Central memory CD8-positive, alpha-beta T cell (primary cell): Measurements from ENCODE around the gene PHF19.

Source experiments
- ATAC-seq: fragments of 150-1000 bp; cut with Tn5 transposase; replicated peaks from 2 replicates; pipeline ENCODE4 v1.10.0; 2022; ENCODE audit warnings: mild to moderate bottlenecking, moderate FRiP score, moderate number of reproducible peaks; ENCODE audit not compliant: poor library complexity, severe bottlenecking; ENCODE audit errors: extremely low read depth
- DNase-seq, 2 donors: peaks; one replicate each; pipeline ENCODE4 v3.0.0; 2021; ENCODE audit warnings: low spot score in 2 of 2
- H3K27ac Mint-ChIP-seq: one replicate; pipeline ENCODE4 v1.8.0; 2022; ENCODE audit warnings: low read depth, mild to moderate bottlenecking, moderate library complexity, mixed read lengths
- H3K27me3 Mint-ChIP-seq: one replicate; pipeline ENCODE4 v1.8.0; 2022; ENCODE audit warnings: mixed read lengths
- H3K36me3 Mint-ChIP-seq: one replicate; pipeline ENCODE4 v1.8.0; 2022; ENCODE audit warnings: mild to moderate bottlenecking, moderate library complexity, mixed read lengths; ENCODE audit not compliant: insufficient read depth
- H3K4me1 Mint-ChIP-seq: one replicate; pipeline ENCODE4 v1.8.0; 2022; ENCODE audit warnings: mixed read lengths
- H3K4me3 Mint-ChIP-seq: one replicate; pipeline ENCODE4 v1.8.0; 2022; ENCODE audit warnings: mild to moderate bottlenecking, moderate library complexity, mixed read lengths
- H3K9me3 Mint-ChIP-seq: one replicate; pipeline ENCODE4 v1.8.0; 2022; ENCODE audit warnings: mixed read lengths

PHF19 gene

DNA sequence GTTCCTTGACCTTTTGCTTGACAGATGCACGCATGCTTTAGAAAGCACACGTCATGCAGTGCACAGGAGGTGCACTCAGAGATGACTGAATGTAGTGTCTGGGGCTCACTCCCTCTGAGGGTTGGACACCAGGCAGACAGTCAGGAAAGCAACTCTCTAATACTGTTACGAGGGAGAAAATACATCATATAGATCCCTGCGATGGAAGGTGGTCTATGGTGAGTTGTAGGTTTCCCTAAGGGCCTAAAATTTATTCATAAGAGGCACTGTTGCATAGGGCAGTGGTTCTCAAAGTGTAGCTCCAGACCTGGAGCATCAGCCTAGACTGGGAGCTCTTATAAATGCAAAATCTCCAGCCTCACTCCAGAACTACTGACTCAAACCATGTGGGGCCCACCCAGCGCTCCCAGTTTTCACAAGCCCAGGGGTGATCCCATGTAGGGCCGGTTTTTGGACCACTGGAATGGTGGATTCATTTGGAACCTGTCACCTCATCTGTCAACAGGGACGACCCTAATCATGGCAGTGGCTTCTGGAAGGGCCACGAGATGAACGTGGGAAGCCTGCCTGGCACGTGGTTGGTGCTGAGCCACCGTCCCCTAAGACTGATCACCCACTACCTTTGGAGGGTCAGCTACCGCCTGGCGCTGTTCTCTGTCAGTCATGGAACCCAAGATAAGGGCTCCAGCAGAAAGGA is 16.8 kb upstream of the PHF19 start:
- ATAC-seq, result no peak

DNA sequence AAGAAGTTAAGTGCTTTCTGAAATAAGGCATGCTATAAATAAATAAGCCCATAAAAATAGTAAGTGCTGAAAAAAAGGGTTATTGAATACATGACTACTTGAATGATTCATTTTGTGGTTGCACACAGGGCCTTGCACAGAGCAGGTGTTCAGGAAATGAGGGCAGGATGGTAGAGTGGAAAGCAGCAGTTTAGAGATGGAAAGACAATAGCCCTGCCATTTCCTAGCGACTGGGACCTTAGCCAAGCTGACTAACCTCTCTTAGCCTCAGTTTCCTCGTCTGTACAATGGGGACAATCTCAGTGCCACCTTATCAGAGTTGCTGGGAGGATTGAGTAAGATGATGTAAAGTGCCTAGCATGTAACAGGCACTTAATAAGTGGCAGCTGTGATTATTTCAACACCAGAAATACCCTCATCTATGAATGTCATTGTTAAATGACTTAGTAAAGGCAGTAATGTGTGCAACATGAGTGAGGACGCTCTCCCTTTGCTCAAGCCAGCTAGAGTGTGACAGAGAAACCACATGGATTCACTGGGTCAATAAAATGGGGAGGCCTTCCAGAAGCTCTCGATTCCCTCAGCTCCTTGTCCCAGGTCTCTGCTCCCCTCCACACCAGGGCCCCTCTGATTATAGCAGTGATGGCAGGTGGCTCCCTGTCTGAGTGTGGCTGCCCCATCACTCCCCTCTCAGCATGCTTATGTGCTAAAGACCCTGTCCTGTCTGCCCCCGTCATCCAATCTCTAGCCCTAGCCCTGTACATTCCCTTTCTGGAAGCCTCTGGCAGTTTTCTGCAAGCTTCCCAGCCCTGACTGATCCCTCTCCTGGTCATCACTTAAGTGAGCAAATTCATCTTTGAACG is 16.0 kb upstream of the PHF19 start:
- DNase-seq, result peak in 1 of 2 donors; percentile 38
- peaks cover 10% of the 10 kb centered on the region for H3K36me3 Mint-ChIP-seq
- peak overlapping the region; percentile 43 for H3K4me3 Mint-ChIP-seq
- peak overlapping the region; percentile 86 for H3K27ac Mint-ChIP-seq
- H3K9me3 Mint-ChIP-seq, result no peaks in the 10 kb centered on the region
- peaks cover 53% of the 10 kb centered on the region for H3K4me1 Mint-ChIP-seq
- ATAC-seq, result peak; percentile 63
- no peaks in the 10 kb centered on the region for H3K27me3 Mint-ChIP-seq

More for the DNA sequence above, 16.8 kb upstream of the PHF19 start:
- Mint-ChIP-seq H3K9me3 (no peaks in the 10 kb centered on the region), H3K4me1 (peaks cover 53% of the 10 kb centered on the region), H3K27ac (peak overlapping the region; percentile 86), H3K36me3 (peaks cover 10% of the 10 kb centered on the region), H3K4me3 (peak overlapping the region; percentile 43), H3K27me3 (no peaks in the 10 kb centered on the region)
- DNase-seq, result no peak

DNA sequence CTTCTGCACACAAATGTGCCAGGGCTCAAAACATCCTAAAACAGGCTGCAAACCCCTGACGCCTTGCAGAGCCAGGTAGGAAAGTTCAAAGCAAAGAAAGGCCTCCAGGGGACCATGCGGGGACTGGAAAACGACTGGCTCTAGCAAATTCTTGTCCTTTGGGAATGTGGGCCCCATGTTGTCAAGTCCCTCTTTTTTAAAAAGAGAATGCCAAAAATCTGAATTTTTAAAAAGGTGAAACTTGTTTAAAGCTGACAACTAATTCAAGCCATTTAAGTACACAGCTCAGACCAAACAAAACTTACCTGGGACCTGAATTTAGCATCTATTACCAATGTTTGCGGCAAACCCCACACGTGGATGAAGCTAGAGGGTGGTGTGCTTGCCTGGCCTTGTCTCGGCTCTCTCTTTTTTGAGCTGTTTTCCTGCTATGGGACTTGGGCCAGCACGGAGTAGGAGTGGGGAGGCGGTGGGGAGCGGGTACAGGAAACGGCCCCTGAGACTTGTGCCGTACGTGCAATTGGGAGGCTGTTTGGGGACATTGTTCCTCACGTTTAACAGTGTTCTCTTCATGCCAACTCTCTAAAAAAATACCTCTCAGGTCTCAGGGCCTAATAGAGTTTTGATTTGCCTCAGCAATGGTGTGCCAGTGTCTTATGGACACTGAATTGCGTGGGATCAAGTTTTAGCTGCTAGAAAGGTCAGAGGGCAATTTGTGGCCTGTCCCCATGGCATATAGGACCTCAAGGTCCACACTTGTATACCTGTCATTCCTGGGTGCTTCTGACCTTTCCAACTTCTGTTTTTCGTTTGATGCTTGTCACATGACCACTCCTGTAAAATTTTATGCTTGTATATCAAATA is 15.1 kb upstream of the PHF19 start:
- H3K4me1 Mint-ChIP-seq, result peaks cover 51% of the 10 kb centered on the region
- ATAC-seq (peak; percentile 34), DNase-seq (no peak)
- H3K36me3 Mint-ChIP-seq, result peaks cover 10% of the 10 kb centered on the region
- peak overlapping the region; percentile 15 for H3K4me3 Mint-ChIP-seq
- peak overlapping the region; percentile 86 for H3K27ac Mint-ChIP-seq
- no peaks in the 10 kb centered on the region for H3K9me3 Mint-ChIP-seq
- no peaks in the 10 kb centered on the region for H3K27me3 Mint-ChIP-seq

DNA sequence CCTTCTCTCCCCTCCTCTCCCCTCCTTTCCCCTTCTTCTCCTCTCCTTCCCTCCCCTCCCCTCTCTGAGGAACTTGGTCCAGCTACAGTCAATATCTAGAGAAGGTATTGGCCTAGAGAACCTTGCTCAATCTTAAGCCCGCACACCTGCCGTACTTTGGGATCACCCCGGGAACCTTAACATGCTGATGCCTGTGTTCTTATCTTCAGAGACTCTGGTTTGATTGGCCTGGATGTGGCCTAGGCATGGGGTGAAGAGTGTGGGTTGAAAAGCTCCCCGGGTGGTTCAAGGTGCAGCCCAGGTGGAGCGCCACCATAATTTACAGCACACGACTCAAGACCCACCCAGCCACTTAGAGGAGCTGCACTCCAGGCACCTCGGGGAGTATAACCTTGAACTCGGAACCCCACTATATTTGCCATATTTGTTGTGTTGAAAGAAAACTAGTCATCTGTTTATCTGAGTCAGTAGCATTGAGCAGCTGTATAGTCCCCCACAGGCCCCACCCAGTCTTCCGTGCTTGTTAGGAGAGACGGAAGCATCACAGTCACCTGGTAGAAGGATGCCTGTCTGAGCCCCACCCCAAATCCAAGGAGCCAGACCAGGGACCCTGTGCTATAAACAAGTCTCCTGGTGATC is 14.4 kb upstream of the PHF19 start:
- Mint-ChIP-seq H3K4me1 (peaks cover 45% of the 10 kb centered on the region), H3K9me3 (no peaks in the 10 kb centered on the region), H3K36me3 (peaks cover 5% of the 10 kb centered on the region), H3K27me3 (no peaks in the 10 kb centered on the region), H3K27ac (peak overlapping the region; percentile 86), H3K4me3 (peak overlapping the region; percentile 15)
- ATAC-seq (peak; percentile 50), DNase-seq (no peak)

DNA sequence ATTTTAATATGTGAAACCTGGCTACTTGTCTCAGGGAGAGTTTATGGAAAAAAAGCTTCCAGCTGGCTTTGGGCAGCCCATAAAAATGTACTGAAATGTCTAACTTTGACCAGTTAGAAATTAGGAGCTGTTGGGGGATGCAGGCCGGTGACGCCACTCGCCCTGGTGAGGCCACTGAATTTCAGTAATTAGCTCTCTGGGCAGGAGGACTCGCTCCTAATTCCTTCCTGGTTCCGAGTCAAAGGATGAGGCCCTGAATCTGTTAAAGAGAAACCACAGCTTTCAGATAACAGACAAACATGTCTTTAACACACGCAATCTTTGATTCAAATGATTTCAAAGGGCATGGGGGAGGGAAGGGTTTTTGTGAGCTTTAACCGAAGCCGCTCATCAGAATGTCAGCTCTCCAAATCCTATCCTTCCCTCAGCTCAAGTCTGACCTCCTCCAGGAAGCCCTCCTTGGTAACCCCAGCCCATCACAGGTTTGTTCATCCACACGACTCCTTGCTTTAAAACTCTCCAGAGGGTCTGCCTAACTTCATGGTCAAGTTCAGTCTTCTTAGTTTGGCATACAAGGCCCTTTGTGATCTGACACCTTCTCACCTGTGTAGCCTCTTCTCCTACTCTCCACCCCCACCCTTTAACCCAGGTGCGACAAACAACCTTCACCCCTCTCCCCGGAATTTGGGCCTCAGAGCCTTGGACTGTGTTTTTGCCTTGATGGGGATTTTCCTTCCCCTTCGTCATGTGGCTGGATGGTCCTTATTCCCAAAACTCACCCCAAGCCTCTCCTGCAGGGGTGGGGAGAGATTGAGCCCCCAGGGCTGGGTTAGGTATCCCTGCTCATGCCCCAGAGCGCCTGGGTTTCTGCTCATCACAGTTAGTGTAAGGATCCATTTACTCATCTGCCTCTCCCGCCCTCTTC is 13.6 kb upstream of the PHF19 start:
- peaks cover 8% of the 10 kb centered on the region for H3K36me3 Mint-ChIP-seq
- H3K27me3 Mint-ChIP-seq, result no peaks in the 10 kb centered on the region
- H3K9me3 Mint-ChIP-seq, result no peaks in the 10 kb centered on the region
- ATAC-seq (peak; percentile 62), DNase-seq (peak in 1 of 2 donors; percentile 32)
- H3K4me1 Mint-ChIP-seq, result peaks cover 51% of the 10 kb centered on the region
- H3K4me3 Mint-ChIP-seq, result peak overlapping the region; percentile 15
- peak overlapping the region; percentile 86 for H3K27ac Mint-ChIP-seq

DNA sequence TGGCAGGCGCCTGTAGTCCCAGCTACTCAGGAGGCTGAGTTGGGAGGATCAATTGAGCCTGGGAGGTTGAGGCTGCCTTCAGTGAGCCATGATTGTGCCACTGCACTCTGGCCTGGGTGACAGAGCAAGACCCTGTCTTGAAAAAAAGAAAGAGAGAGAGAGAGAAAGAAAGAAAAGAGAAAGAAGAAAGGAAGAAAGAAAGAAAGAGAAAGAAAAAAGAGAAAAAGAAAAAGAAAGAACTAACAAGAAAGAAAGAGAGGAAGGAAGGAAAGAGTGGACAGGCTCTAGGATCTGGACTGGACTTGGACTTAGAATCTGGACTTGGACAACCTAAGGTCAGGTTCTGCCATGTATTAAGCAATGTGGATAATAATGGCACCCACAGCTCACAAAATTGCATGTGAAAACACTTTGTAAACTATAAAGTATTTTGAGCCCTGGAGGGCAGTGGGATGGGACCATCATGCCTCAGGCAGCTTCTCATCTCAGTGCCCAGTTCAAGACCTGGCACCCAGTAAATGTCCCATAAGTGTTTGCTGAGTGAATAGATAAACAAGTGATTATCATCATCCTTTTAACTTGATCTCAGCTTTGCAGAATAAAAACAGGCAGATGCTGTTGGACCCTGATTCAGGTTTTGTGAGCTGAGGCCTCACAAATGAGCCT is 12.8 kb upstream of the PHF19 start:
- DNase-seq (no peak), ATAC-seq (no peak)
- peak overlapping the region; percentile 86 for H3K27ac Mint-ChIP-seq
- H3K27me3 Mint-ChIP-seq, result no peaks in the 10 kb centered on the region
- no peaks in the 10 kb centered on the region for H3K9me3 Mint-ChIP-seq
- peaks cover 51% of the 10 kb centered on the region for H3K4me1 Mint-ChIP-seq
- H3K36me3 Mint-ChIP-seq, result peaks cover 8% of the 10 kb centered on the region
- H3K4me3 Mint-ChIP-seq, result peak overlapping the region; percentile 66

DNA sequence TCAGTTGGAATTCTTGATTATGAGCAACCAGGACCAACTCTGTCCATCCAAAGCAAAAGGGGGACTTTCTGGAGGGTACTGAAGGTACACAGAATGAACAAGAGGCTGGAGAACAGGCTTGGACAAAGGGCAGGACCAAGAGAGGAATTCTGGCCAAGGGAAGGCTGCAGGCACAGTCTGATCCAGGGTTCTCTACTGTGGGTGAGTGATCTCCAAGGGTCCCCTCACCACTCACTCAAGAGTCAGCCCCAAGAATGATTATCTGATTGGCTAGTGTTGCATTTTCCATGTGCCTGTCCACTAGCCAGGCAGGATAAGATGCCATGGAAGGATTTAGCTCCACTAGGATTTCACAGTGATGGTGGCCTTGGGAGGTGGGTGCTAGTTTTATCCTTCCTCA is 11.6 kb upstream of the PHF19 start:
- Mint-ChIP-seq H3K4me1 (peaks cover 55% of the 10 kb centered on the region), H3K36me3 (peaks cover 7% of the 10 kb centered on the region), H3K4me3 (no peak overlapping the region), H3K27ac (peak overlapping the region; percentile 86), H3K27me3 (no peaks in the 10 kb centered on the region), H3K9me3 (no peaks in the 10 kb centered on the region)
- DNase-seq (no peak), ATAC-seq (no peak)

DNA sequence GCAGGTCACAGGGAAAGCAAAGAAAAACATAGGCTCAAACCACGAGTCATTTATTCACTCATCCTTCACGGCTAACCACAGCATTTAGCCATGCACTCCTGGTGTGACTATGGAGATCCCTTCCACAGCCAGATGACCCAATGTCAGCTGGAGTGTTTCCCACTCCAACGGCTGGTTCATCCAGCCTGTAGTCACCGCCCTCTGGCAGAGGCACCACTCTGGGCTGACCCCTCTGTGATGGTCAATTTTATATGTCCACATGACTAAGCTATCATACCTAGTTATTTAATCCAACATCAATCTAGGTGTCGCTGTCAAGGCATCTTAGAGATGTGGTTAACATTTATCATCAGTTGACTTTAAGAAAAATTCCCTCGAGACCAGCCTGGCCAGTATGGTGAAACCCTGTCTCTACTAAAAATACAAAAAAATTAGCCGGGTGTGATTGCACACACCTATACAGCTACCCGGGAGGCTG is 9.5 kb upstream of the PHF19 start:
- Mint-ChIP-seq H3K9me3 (no peaks in the 10 kb centered on the region), H3K27ac (peak overlapping the region; percentile 51), H3K36me3 (peaks cover 6% of the 10 kb centered on the region), H3K4me1 (peaks cover 48% of the 10 kb centered on the region), H3K4me3 (no peak overlapping the region), H3K27me3 (no peaks in the 10 kb centered on the region)
- no peak for DNase-seq
- ATAC-seq, result no peak

DNA sequence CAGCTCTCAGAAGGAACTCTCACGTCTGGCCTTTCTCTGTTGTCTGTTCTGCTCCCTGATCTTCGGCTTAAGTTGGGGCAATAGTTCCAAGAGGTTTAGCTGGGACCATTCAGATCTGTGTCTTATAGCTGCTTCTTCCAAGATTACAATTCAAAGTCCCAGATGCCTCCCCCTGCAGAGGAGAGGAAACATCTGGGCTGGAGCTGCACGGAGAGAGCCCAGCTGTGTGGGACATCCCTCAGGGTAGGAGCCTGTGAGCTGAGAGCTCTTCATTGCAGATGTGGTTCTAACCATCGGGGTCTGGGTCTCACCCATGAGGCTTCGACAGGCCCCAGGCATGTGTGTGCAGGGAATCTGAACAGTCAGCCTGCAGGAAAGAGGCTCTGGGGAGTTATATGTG is 9.0 kb upstream of the PHF19 start:
- H3K27me3 Mint-ChIP-seq, result no peaks in the 10 kb centered on the region
- peaks cover 6% of the 10 kb centered on the region for H3K36me3 Mint-ChIP-seq
- H3K4me3 Mint-ChIP-seq, result no peak overlapping the region
- H3K27ac Mint-ChIP-seq, result no peak overlapping the region
- H3K4me1 Mint-ChIP-seq, result peaks cover 44% of the 10 kb centered on the region
- ATAC-seq (no peak), DNase-seq (no peak)
- H3K9me3 Mint-ChIP-seq, result no peaks in the 10 kb centered on the region

DNA sequence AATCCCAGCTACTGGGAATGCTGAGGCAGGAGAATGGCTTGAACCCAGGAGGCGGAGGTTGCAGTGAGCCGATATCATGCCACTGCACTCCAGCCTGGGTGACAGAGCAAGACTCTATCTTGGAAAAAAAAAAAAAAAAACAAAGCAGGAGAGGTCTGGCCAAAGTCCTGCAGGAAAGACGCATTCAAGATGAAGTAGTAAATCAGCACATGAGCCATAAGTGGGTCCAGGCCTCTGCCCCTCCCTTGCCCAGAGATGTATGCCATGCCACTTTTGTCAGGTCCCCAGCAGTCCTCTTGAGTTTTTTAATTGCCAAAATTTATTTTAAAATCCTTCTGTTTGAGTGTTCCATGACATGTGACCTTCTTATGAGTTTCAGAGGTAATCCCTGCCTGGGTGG is 8.5 kb upstream of the PHF19 start:
- H3K27ac Mint-ChIP-seq, result no peak overlapping the region

DNA sequence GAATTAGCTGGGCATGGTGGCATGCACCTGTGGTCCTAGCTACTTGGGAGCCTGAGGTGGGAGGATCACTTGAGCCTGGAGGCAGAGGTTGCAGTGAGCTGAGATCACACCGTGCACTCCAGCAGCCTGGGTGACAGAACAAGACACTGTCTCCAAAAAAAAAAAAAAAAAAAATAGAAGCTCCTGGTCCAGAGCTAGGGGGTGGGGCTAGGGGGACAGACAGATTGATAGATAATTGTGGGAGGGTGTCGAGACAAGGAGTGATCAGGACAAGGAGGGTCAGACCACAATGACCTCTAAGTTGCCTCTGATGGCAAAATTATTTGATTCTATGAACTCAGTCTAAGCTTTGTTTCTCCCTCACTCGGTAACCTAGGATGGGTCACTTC is 6.6 kb upstream of the PHF19 start:
- DNase-seq (no peak), ATAC-seq (no peak)
- H3K9me3 Mint-ChIP-seq, result no peaks in the 10 kb centered on the region
- H3K4me1 Mint-ChIP-seq, result peaks cover 44% of the 10 kb centered on the region
- peaks cover 9% of the 10 kb centered on the region for H3K36me3 Mint-ChIP-seq
- no peak overlapping the region for H3K4me3 Mint-ChIP-seq
- H3K27me3 Mint-ChIP-seq, result no peaks in the 10 kb centered on the region
- H3K27ac Mint-ChIP-seq, result no peak overlapping the region

More for the DNA sequence above, 8.5 kb upstream of the PHF19 start:
- Mint-ChIP-seq H3K9me3 (no peaks in the 10 kb centered on the region), H3K4me3 (no peak overlapping the region), H3K27me3 (no peaks in the 10 kb centered on the region), H3K36me3 (peaks cover 5% of the 10 kb centered on the region), H3K4me1 (peaks cover 42% of the 10 kb centered on the region)
- ATAC-seq, result no peak
- no peak for DNase-seq
